ENCODE measurements around the gene TOP3A. TPM values are rescaled to one million over a fixed set of nuclear protein-coding genes. Genes with fewer than 3 reads are reported as not detected.
"Not testable (repeated sequence)": the region's sequence is repeated elsewhere in the genome, so short reads cannot be mapped to it uniquely, and the experiment has no call there.

TOP3A gene
- total and polyA plus RNA-seq, 2 of the 4 experiments (the other 2 are of a cell fraction) = 13.4 to 21.3 TPM

GRCh38 chr17:18303206-18303605, 11.6 kb downstream of the TOP3A start:
- H3K79me1 ChIP-seq (ENCODE audit: low read depth in 1 of 2, low read length in 2 of 2); H3K9me3 ChIP-seq (ENCODE audit: control insufficient read depth, insufficient read depth, low read length); H3K27ac ChIP-seq (ENCODE audit: insufficient read depth, low read length); DNase-seq; H2BK120ac ChIP-seq (ENCODE audit: low read depth, low read length); H2BK15ac ChIP-seq (ENCODE audit: low read depth, low read length); H3K23ac ChIP-seq (ENCODE audit: low read depth, low read length); H4K20me1 ChIP-seq (ENCODE audit: insufficient read depth, low read length); dilution Hi-C loops (cut with HindIII; ENCODE audit: low sequenced_read_pairs, unreplicated experiment); H3K4me1 ChIP-seq (ENCODE audit: control insufficient read depth, insufficient read depth, low read length); ATAC-seq (ENCODE audit: low read depth); H3K4me2 ChIP-seq (ENCODE audit: low read depth, low read length); H4K5ac ChIP-seq (ENCODE audit: low read depth, low read length); H3K4me3 ChIP-seq (ENCODE audit: insufficient read depth, low read depth, low read length); H4K91ac ChIP-seq (ENCODE audit: insufficient read depth, low read depth, low read length); in situ Hi-C loops (cut with MboI; ENCODE audit: low sequenced_read_pairs); intact Hi-C loops (cut with micrococcal nuclease); H4K8ac ChIP-seq (ENCODE audit: low read depth in 2 of 2, low read length in 2 of 2); H3K9me1 ChIP-seq (ENCODE audit: insufficient read depth, low read length); POLR2A ChIA-PET (ENCODE audit: unreplicated experiment); H3K27me3 ChIP-seq (ENCODE audit: control insufficient read depth, insufficient read depth, low read length); H3K14ac ChIP-seq (replicated peaks; ENCODE audit: low read depth, low read length); CTCF ChIA-PET; H2AK9ac ChIP-seq (replicated peaks; ENCODE audit: low read depth, low read length, poor library complexity); H3K56ac ChIP-seq (ENCODE audit: extremely low read depth, insufficient read depth, low read length); H2AK5ac ChIP-seq (ENCODE audit: low read depth, low read length); H2BK20ac ChIP-seq (ENCODE audit: low read depth, low read length); H2BK5ac ChIP-seq (ENCODE audit: low read depth, low read length, poor library complexity, severe bottlenecking); H2AFZ ChIP-seq (replicated peaks; ENCODE audit: low read length, poor library complexity); H3K9ac ChIP-seq (ENCODE audit: low read depth, low read length); H3K18ac ChIP-seq (ENCODE audit: low read depth, low read length); BruUV-seq (replicated peaks); H3K4ac ChIP-seq (ENCODE audit: low read depth, low read length): not testable (repeated sequence)
- H3K36me3 ChIP-seq (ENCODE audit: control insufficient read depth, insufficient read depth, low read length) = peaks cover 65% of the 10 kb centered on the region
- WGBS, 2 experiments (ENCODE audit: extremely low coverage in 2 of 2, insufficient read length in 1 of 2) = no CpG with 5 or more reads among the region's 13 CpGs

Measured in IMR-90 (cell line).